GM18517 (cell line): Measurements from ENCODE around the gene DCUN1D2.
"Not testable (repeated sequence)": the region's sequence is repeated elsewhere in the genome, so short reads cannot be mapped to it uniquely, and the experiment has no call there.

Experiments
- ATAC-seq: cut with Tn5 transposase; IDR thresholded peaks from one replicate; pipeline ENCODE4 v1.9.1; 2021; ENCODE audit warnings: mild to moderate bottlenecking, moderate library complexity; ENCODE audit not compliant: unreplicated experiment

The DCUN1D2 gene

GRCh38 chr13:113490496-113491417 is at the start of gene DCUN1D2:
Gene DCUN1D2, minus strand, starts transcription at chr13:113490711. Its CDS starts 42 bp downstream, at chr13:113490669.
- peak; percentile 78 for ATAC-seq

- ATAC-seq: no peak
Measured at GRCh38 chr13:113539822-113540221, 49.3 kb upstream of the DCUN1D2 start.

GRCh38 chr13:113539176-113539575 is 48.7 kb upstream of the DCUN1D2 start:
- ATAC-seq: no peak

- no peak for ATAC-seq
Measured at GRCh38 chr13:113538689-113539058, 48.2 kb upstream of the DCUN1D2 start.

- ATAC-seq: no peak
Measured at GRCh38 chr13:113537909-113538688, 47.6 kb upstream of the DCUN1D2 start.

GRCh38 chr13:113537205-113537604 is 46.7 kb upstream of the DCUN1D2 start:
- ATAC-seq: no peak

- no peak for ATAC-seq
Measured at GRCh38 chr13:113536461-113537110, 46.1 kb upstream of the DCUN1D2 start.

- ATAC-seq: no peak
Measured at GRCh38 chr13:113535381-113535781, 44.9 kb upstream of the DCUN1D2 start.

- no peak for ATAC-seq
Measured at GRCh38 chr13:113534236-113534860, 43.8 kb upstream of the DCUN1D2 start.

- ATAC-seq: no peak
Measured at GRCh38 chr13:113533161-113533840, 42.8 kb upstream of the DCUN1D2 start.

GRCh38 chr13:113532156-113532806 is 41.8 kb upstream of the DCUN1D2 start:
- no peak for ATAC-seq

- ATAC-seq: no peak
Measured at GRCh38 chr13:113531041-113531873, 40.7 kb upstream of the DCUN1D2 start.

- ATAC-seq: no peak
Measured at GRCh38 chr13:113528813-113529180, 38.3 kb upstream of the DCUN1D2 start.

GRCh38 chr13:113528101-113528812 is 37.7 kb upstream of the DCUN1D2 start:
- ATAC-seq: no peak

- no peak for ATAC-seq
Measured at GRCh38 chr13:113527272-113527958, 36.9 kb upstream of the DCUN1D2 start.

GRCh38 chr13:113526466-113527220 is 36.1 kb upstream of the DCUN1D2 start:
- no peak for ATAC-seq

GRCh38 chr13:113522438-113522837 is 31.9 kb upstream of the DCUN1D2 start:
- ATAC-seq: not testable (repeated sequence)
